Hepatocyte (in vitro differentiated cells): ENCODE data around the gene SLC25A38.

Source experiments
- EZH2 ChIP-seq: fragments of 200-600 bp; sonication (generic); IDR thresholded peaks from 2 replicates; pipeline ENCODE4 v1.6.1; 2016; ENCODE audit warnings: antibody characterized with exemption, mild to moderate bottlenecking, borderline replicate concordance
- EZH2phosphoT487 ChIP-seq: fragments of 200-600 bp; sonication (generic); IDR thresholded peaks from one replicate; pipeline ENCODE4 v1.6.1; 2018; ENCODE audit warnings: antibody characterized with exemption, mild to moderate bottlenecking, low read depth, moderate library complexity; ENCODE audit not compliant: unreplicated experiment, severe bottlenecking
- TF ChIP-seq, protein P1 (sequence below): fragments of 200-600 bp; sonication (generic); IDR thresholded peaks from 2 replicates; pipeline ENCODE4 v1.5.1; 2016; ENCODE audit warnings: antibody characterized with exemption, mild to moderate bottlenecking; ENCODE audit not compliant: poor library complexity

DNA sequence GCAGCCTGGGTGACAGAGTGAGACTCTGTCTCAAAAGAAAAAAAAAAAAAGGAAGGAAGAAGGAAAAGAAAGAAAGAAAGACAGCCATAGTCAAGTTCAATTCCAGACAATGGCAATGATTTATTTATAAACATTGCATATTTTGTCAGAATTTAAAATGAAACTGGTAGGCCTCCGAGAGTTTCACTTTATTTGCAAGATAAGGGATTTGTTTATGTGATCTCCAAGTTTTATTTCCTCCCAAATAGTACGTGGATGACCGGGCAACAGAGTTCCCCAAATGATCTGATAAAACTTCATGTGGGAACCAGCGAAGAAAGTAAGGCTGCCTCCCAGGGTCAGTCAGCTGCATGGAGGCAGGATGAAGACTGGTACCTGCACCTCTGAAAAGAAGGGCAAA, 55.7 kb downstream of the SLC25A38 start:
- TF ChIP-seq, protein P1, sequence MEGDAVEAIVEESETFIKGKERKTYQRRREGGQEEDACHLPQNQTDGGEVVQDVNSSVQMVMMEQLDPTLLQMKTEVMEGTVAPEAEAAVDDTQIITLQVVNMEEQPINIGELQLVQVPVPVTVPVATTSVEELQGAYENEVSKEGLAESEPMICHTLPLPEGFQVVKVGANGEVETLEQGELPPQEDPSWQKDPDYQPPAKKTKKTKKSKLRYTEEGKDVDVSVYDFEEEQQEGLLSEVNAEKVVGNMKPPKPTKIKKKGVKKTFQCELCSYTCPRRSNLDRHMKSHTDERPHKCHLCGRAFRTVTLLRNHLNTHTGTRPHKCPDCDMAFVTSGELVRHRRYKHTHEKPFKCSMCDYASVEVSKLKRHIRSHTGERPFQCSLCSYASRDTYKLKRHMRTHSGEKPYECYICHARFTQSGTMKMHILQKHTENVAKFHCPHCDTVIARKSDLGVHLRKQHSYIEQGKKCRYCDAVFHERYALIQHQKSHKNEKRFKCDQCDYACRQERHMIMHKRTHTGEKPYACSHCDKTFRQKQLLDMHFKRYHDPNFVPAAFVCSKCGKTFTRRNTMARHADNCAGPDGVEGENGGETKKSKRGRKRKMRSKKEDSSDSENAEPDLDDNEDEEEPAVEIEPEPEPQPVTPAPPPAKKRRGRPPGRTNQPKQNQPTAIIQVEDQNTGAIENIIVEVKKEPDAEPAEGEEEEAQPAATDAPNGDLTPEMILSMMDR, result no peak
- TF ChIP-seq EZH2 (no peak), EZH2phosphoT487 (no peak)
